Epidermal melanocyte (primary cell): ENCODE data around the gene LOXHD1.

Experiments used
- DNase-seq: peaks from one replicate; pipeline ENCODE4 v3.0.0; 2011; ENCODE audit warnings: low spot score; ENCODE audit not compliant: insufficient read length

Gene LOXHD1, protein sequence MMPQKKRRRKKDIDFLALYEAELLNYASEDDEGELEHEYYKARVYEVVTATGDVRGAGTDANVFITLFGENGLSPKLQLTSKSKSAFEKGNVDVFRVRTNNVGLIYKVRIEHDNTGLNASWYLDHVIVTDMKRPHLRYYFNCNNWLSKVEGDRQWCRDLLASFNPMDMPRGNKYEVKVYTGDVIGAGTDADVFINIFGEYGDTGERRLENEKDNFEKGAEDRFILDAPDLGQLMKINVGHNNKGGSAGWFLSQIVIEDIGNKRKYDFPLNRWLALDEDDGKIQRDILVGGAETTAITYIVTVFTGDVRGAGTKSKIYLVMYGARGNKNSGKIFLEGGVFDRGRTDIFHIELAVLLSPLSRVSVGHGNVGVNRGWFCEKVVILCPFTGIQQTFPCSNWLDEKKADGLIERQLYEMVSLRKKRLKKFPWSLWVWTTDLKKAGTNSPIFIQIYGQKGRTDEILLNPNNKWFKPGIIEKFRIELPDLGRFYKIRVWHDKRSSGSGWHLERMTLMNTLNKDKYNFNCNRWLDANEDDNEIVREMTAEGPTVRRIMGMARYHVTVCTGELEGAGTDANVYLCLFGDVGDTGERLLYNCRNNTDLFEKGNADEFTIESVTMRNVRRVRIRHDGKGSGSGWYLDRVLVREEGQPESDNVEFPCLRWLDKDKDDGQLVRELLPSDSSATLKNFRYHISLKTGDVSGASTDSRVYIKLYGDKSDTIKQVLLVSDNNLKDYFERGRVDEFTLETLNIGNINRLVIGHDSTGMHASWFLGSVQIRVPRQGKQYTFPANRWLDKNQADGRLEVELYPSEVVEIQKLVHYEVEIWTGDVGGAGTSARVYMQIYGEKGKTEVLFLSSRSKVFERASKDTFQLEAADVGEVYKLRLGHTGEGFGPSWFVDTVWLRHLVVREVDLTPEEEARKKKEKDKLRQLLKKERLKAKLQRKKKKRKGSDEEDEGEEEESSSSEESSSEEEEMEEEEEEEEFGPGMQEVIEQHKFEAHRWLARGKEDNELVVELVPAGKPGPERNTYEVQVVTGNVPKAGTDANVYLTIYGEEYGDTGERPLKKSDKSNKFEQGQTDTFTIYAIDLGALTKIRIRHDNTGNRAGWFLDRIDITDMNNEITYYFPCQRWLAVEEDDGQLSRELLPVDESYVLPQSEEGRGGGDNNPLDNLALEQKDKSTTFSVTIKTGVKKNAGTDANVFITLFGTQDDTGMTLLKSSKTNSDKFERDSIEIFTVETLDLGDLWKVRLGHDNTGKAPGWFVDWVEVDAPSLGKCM (N-terminal part only)

DNA sequence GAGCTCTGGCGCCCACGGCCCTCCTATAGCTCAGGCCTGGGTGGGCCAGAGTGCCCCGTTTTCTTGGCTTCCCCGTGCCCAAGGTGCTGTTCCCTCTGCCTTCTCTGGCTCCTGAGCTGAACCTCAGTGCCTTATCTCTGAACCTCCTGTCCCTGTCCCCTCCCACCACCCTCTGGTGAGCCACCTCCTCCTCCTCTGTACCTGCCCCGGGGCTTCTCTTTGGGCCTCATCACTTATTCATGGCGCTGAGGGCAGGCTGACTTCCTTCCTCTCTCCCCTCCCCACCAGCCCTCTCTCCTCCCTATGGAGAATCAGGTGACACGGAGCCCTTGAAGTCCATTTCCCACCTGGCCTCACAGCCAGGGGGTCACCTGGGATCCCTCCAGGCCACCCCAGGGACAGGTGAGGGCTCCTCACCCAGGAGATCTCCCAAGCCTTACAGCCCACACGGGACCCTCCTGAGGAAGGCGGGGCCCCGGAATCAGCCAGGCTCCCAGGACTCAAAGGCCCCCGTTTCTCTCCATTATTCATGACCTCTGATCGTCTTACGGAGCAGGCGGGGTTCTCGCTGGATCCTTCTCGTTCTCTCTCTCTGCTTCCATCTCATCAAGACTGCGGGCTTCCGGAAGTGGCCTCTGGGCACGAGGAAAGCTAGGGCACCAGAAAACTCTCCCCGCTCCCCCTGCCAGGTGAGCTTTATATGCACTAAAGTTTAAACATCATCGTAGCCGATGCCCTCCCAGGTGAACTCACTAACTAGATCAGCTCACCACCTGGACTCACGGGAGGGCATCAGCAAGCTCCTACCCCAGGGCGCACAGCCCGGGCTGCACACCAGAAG, at the start of gene LOXHD1:
LOXHD1 (minus strand) TSS at position 106 of the 841 bp plus-strand sequence. CDS start 187 bp downstream, outside the sequence.
- no peak for DNase-seq

DNA sequence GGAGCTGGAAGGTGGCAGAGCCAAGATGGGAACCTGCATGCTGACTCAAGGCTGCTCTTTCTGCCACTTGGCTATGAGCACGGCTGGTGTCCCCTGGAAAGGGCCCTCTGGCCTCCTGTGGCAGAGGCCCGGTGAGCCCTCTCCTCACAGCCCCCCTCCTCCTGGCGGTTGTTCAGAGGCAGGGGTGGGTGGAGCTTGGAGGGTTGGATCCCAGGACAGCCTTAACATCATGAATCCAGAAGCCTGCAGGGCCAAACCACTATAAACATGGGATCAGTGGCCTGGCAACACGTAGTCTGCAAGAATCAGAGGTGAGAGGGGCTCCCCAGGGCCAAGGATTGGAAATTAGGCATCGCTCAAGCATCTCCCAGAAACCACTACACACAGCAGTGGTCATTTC, 48.5 kb upstream of the LOXHD1 start:
- no peak for DNase-seq

DNA sequence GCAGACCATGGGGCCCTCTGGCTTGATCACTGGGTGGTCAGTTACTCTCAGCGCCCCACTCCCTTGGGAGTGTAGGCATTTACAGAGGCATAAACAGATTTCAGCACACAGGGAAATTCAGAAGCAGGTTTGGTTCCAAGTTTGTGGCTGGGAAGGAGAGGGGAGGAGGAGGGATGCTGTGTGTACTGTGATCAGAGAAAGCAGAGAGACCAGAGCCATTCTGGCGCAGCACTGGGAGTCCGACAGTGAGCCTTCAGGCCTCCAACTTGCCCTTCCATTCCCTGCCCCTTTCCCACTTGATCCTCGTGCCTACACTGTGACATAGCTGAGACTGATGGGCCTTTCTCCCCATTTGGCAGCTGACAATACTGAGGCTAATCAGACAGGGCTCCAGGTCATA, 47.8 kb upstream of the LOXHD1 start:
- no peak for DNase-seq

GRCh38 chr18:46704189-46704588, 47.2 kb upstream of the LOXHD1 start:
- no peak for DNase-seq

- no peak for DNase-seq
Observed at GRCh38 chr18:46702471-46702870, 45.5 kb upstream of the LOXHD1 start.

- DNase-seq = no peak
Observed at GRCh38 chr18:46700066-46700824, 43.2 kb upstream of the LOXHD1 start.

DNA sequence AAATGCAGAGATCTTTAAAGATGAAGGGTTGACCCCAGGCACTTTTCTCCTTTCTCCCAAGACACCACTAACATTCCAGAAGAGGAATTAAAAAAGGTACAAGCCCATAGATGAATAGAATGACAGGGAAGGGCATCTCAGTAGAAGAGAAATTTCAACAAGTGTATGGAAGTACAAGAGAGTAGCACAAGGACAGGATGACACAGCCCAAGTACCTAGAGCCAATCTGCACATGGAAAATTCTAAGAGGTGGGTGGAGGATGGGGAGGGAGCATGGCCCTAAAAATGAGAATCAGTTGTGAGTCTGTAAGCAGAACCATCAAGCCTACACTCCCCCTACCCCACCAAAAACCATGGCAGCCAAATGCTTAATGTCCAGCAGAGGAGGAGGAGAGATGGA, 39.7 kb upstream of the LOXHD1 start:
- DNase-seq = no peak

DNA sequence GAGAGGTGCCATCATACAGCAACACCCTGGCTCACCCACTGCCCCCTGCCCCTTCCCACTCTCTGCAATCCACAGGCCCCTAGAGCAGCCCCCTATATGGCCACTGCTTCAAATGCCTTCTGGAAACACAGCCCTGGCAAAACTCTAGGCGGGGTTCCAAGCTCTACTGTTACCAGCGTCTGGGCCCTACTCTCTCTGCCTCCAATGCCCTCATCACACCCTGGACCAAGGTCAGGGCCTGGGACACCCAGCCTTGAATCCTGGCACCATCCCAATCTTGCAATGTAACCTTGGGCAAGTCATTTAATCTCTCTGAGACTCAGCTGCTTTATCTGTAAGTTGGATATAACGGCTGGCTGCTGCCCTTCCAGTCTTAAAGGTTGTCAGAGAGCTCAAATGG, 39.2 kb upstream of the LOXHD1 start:
- no peak for DNase-seq

DNA sequence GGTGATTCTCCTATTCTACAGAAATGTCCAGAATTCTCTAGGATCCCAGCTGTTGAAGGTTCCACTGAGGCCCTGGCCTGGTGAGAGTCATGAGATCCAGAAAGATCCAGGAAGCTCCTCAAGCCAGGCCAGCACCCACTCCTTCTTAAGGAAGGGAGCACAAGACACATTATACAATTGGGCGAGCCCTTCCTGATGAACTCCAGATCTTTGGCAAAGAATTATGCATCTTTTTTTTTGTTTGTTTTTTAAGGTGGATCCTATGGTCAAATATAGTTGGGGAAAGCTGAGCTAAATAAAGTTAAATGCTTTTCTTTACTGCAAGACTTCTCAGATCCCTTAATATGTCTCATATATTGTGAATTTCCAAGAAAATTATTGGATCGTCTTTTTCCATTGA, 37.0 kb upstream of the LOXHD1 start:
- no peak for DNase-seq

GRCh38 chr18:46688853-46689525, 32.0 kb upstream of the LOXHD1 start:
- no peak for DNase-seq

DNA sequence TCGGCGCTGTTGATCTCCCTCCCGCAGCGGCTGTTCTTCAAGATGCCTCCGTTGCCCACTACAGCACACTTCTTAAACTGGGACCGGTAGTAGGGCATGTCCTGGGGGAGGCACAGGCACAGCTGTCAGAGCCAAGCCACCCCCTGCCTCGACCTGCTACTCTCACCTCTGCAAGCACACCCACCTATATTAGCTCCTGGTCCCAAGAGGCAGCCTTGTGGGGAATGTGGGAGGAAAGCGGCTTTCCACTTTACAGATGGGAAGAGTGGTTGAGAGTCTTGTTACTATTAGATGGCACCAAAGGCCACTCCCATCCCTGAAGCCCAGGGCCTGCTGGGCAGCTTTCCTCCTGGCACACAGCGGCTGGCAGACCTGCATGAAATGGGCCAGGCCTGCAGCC, 29.2 kb upstream of the LOXHD1 start:
- no peak for DNase-seq

GRCh38 chr18:46683252-46683651, 26.2 kb upstream of the LOXHD1 start:
- no peak for DNase-seq

DNA sequence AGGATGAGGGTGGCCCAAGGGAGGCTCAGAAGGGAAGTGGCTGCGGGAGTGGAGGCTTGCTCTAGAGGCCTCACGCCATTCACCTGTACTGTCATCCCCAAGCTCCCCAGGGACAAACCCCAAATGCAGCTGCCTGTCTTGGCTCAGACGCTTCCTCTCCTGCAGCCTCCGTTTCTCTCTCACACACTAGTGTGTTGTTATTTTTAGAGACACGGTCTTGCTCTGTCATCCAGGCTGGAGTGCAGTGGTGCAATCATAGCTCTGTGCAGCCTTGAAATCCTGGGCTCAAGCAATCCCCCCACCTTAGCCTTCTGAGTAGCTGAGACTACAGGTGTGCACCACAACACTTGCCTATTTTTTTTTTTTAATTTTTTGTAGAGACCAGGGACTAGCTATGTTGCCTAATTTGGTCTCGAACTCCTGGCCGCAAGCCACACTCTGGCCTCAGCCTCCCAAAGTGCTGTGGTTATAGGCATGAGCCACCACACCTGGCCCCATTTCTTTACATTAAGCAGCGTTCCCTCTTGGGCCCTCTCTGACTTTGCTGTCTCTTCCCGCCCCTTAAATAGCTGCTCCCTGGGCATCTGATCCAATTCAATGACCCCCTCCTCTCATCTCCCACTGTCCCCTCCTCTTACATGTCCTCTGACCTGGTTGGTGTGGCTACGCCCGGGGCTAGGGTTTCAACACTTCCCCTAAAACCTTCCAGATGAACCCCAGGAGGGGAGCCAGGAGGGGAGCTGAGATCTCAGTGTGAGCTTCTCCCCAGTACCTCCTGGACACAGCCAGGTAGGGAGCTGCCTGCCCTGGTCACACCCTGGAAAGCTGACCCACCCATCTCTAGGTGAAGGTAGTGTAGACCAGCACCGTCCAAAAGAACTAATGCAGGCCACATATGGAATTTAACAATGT, 24.0 kb upstream of the LOXHD1 start:
- no peak for DNase-seq

DNA sequence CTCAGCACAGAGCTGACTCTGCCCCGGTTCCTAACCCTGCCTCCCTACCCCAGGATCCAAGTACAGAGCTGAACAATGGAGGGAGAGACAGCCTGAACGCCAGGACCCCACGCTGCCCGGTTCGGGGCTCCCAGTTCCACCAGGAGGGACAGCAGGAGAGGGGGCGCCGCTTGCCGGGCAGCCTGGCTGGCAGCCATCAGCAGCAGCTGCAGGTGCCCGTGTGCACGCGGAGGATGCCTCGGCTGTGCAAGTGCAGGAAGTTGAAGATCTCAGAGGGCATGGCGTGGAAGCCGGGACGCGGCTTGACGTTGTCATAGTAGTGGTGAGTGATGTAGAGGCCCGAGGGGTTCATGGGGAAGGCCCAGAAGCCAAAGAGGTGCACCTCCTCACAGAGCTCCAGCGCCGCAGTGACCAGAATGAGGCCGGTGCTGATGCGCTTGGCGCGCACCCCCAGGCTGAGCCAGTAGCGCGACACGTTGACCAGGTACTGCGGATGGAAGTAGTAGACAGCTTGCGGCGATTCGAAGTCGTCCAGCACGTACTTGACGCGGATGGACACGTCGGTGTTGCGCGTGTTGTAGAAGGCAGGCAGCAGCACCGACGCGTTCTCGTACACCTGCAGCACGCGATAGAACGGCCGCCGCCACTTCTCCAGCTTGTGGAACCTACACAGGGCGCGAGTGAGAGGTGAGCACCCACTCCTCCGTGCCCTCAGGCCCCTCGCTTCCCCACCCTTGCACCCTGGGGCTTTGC, 23.0 kb upstream of the LOXHD1 start:
- DNase-seq = no peak

DNA sequence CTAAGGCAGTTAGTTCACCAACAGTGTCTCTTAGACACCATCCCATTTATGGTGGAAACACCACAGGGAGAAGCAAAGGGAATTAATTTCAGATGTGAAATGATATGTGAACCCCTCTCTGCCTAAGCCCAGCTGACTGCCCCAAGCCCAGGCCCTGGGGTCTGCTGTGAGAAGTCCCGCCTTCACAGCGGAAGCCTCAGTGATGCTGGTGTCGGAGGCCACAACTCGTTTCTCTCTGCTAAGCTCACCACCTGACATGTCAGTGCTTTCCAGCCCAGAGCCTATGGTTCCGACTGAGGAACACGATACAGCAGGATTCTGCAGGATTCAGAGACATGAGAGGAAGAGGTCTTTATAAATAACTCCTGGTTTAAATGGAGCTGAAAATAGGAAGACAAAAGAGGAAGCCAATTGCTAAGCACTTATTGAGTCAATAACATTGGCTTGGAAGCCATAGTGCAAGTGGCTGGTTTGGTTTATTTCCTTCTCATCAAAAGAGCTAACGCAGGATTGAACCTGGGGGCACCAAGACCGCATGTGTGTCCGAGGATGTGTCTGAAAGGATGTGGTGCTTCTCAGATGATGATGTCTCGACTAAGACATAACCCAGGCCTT, 21.9 kb upstream of the LOXHD1 start:
- DNase-seq = no peak

GRCh38 chr18:46678041-46678440, 21.0 kb upstream of the LOXHD1 start:
- DNase-seq = no peak

GRCh38 chr18:46677611-46678010, 20.6 kb upstream of the LOXHD1 start:
- no peak for DNase-seq
